ENCODE measurements around the gene SMAD3. TPM values are rescaled to one million over a fixed set of nuclear protein-coding genes. Genes with fewer than 3 reads are reported as not detected.

Gene SMAD3
- total and polyA plus RNA-seq, 2 of the 8 experiments (the other 6 are each of a cell fraction or from before 2014, with no cell fraction given): 10.1 to 12.4 TPM

DNA sequence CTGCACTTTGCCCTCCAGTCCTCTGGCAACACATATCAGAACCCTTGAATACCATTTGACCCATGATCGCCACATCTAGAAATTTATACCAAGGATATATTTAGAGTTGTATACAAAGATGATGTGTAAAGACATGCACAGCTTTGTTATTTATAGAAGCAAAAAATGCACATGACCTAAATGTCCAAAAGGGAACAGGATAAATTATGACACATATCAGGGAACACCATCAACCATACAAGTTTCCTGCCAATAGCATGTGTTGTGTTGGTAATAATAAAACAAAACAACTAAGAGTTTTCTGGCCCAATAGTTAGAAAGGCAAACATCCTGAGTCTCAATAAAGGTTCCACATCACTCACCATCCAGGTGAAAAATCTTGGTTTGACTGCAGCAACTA lies 137.6 kb downstream of the SMAD3 start (continued):
- TF ChIP-seq HDAC2 (IDR thresholded peaks at IDR 0.05; ENCODE audit: borderline replicate concordance in 1 of 2, low read depth in 2 of 2, low read length in 2 of 2) (no peak), JUN (IDR thresholded peaks at IDR 0.05; ENCODE audit: low read depth, low read length) (no peak)

Measured in H1 (cell line).